Activated B cell treated with CpG ODN at 0.5 μM for 24 hours (primary cell): ENCODE results near the gene ITIH4. TPM values are rescaled to one million over a fixed set of nuclear protein-coding genes. Genes with fewer than 3 reads are reported as not detected.

Experiments used
- ATAC-seq: fragments of 200-7000 bp; cut with Tn5 transposase; one replicate; pipeline ENCODE4 v1.10.0; 2021; ENCODE audit warnings: low read depth, mild to moderate bottlenecking, moderate library complexity
- CTCF ChIA-PET: fragments of 350-600 bp; sonication (Branson Sonifier 250); formaldehyde crosslinking; loops from one replicate; lab custom pipeline; 2021; ENCODE audit warnings: antibody characterized with exemption; lab: Charles Lee
- POLR2A ChIA-PET: fragments of 350-600 bp; sonication (Branson Sonifier 250); formaldehyde crosslinking; loops from one replicate; lab custom pipeline; 2021; ENCODE audit warnings: antibody characterized with exemption; lab: Charles Lee
- DNase-seq: peaks from one replicate; pipeline ENCODE4 v3.0.0; 2022
- H3K27ac Mint-ChIP-seq: one replicate; pipeline ENCODE4 v1.8.0; 2020; ENCODE audit warnings: mixed read lengths
- H3K27me3 Mint-ChIP-seq: one replicate; pipeline ENCODE4 v1.8.0; 2021; ENCODE audit warnings: mixed read lengths
- H3K36me3 Mint-ChIP-seq: one replicate; pipeline ENCODE4 v1.8.0; 2021; ENCODE audit warnings: low read depth, mixed read lengths
- H3K4me1 Mint-ChIP-seq: one replicate; pipeline ENCODE4 v1.8.0; 2021; ENCODE audit warnings: mixed read lengths
- H3K4me3 Mint-ChIP-seq: one replicate; pipeline ENCODE4 v1.8.0; 2020; ENCODE audit warnings: mild to moderate bottlenecking, mixed read lengths
- H3K9me3 Mint-ChIP-seq: one replicate; pipeline ENCODE4 v1.8.0; 2020; ENCODE audit warnings: mixed read lengths
- CTCF ChIP-seq: fragments of 200-600 bp; IDR thresholded peaks from one replicate; pipeline ENCODE4 v1.8.0; 2022; ENCODE audit warnings: antibody characterized with exemption, mild to moderate bottlenecking
- intact Hi-C: fragments of 100-400 bp; cut with micrococcal nuclease; formaldehyde crosslinking; loops from one replicate; pipeline ENCODE4 v1.15.1; 2024
- total RNA-seq: library from RNA; stranded (reverse); gene quantifications from 2 replicates; pipeline ENCODE4 v1.2.3, GENCODE V29; 2022

Gene ITIH4
- total RNA-seq, 1 donor from 2014 or later: 15.7 TPM

- intact Hi-C loops: no loop called here
- DNase-seq (no peak), ATAC-seq (no peak)
- POLR2A ChIA-PET: no interaction called here
- Mint-ChIP-seq H3K36me3 (no peaks in the 10 kb centered on the region), H3K27me3 (no peaks in the 10 kb centered on the region), H3K27ac (no peak overlapping the region), H3K4me3 (no peak overlapping the region), H3K9me3 (no peaks in the 10 kb centered on the region), H3K4me1 (no peaks in the 10 kb centered on the region)
- TF ChIP-seq CTCF: no peak
- CTCF ChIA-PET: no interaction called here
Observed at GRCh38 chr3:52790741-52791140, 39.7 kb downstream of the ITIH4 start.

- CTCF ChIA-PET: no interaction called here
- intact Hi-C loops: no loop called here
- DNase-seq (no peak), ATAC-seq (no peak)
- H3K27me3 Mint-ChIP-seq: no peaks in the 10 kb centered on the region
- no peak for TF ChIP-seq CTCF
- H3K9me3 Mint-ChIP-seq: no peaks in the 10 kb centered on the region
- H3K36me3 Mint-ChIP-seq: no peaks in the 10 kb centered on the region
- H3K27ac Mint-ChIP-seq: no peak overlapping the region
- H3K4me3 Mint-ChIP-seq: no peak overlapping the region
- no peaks in the 10 kb centered on the region for H3K4me1 Mint-ChIP-seq
- POLR2A ChIA-PET: no interaction called here
Observed at GRCh38 chr3:52790337-52790736, 40.1 kb downstream of the ITIH4 start.

GRCh38 chr3:52789746-52790040, 40.8 kb downstream of the ITIH4 start:
- H3K36me3 Mint-ChIP-seq: no peaks in the 10 kb centered on the region
- no peaks in the 10 kb centered on the region for H3K9me3 Mint-ChIP-seq
- ATAC-seq (no peak), DNase-seq (no peak)
- ChIA-PET CTCF (no interaction called here), POLR2A (no interaction called here)
- no peak overlapping the region for H3K27ac Mint-ChIP-seq
- H3K4me1 Mint-ChIP-seq: no peaks in the 10 kb centered on the region
- H3K27me3 Mint-ChIP-seq: no peaks in the 10 kb centered on the region
- intact Hi-C loops: no loop called here
- no peak overlapping the region for H3K4me3 Mint-ChIP-seq
- TF ChIP-seq CTCF: no peak

- DNase-seq (no peak), ATAC-seq (no peak)
- H3K27me3 Mint-ChIP-seq: no peaks in the 10 kb centered on the region
- no peak for TF ChIP-seq CTCF
- intact Hi-C loops: no loop called here
- H3K27ac Mint-ChIP-seq: no peak overlapping the region
- no peaks in the 10 kb centered on the region for H3K36me3 Mint-ChIP-seq
- no peaks in the 10 kb centered on the region for H3K4me1 Mint-ChIP-seq
- H3K9me3 Mint-ChIP-seq: no peaks in the 10 kb centered on the region
- POLR2A ChIA-PET: no interaction called here
- no peak overlapping the region for H3K4me3 Mint-ChIP-seq
- CTCF ChIA-PET: no interaction called here
Observed at GRCh38 chr3:52788890-52789745, 41.4 kb downstream of the ITIH4 start.

- intact Hi-C loops: no loop called here
- ATAC-seq: no peak
- Mint-ChIP-seq H3K4me1 (no peaks in the 10 kb centered on the region), H3K4me3 (no peak overlapping the region), H3K36me3 (no peaks in the 10 kb centered on the region), H3K27me3 (no peaks in the 10 kb centered on the region), H3K27ac (no peak overlapping the region), H3K9me3 (no peaks in the 10 kb centered on the region)
- no peak for TF ChIP-seq CTCF
- ChIA-PET POLR2A (no interaction called here), CTCF (no interaction called here)
- DNase-seq: no peak
Observed at GRCh38 chr3:52787672-52788625, 42.5 kb downstream of the ITIH4 start.
